Progenitor cell of endocrine pancreas (in vitro differentiated cells): Measurements from ENCODE around the gene MYO7B. TPM values are rescaled to one million over a fixed set of nuclear protein-coding genes. Genes with fewer than 3 reads are reported as not detected.
A peak's percentile ranks its signal among the peaks of the same experiment; 100 is the strongest.
"Not testable (repeated sequence)": the region's sequence is repeated elsewhere in the genome, so short reads cannot be mapped to it uniquely, and the experiment has no call there.

ENCODE experiments used
- DNase-seq: peaks from one replicate; pipeline ENCODE4 v3.0.0; 2021; ENCODE audit warnings: low spot score; ENCODE audit not compliant: unreplicated experiment
- H3K27ac Mint-ChIP-seq: 2 replicates; pipeline ENCODE4 v1.8.0; 2021; ENCODE audit warnings: mild to moderate bottlenecking, moderate library complexity, mixed read lengths
- H3K27me3 Mint-ChIP-seq: 2 replicates; pipeline ENCODE4 v1.8.0; 2021; ENCODE audit warnings: mixed read lengths
- H3K36me3 Mint-ChIP-seq: 2 replicates; pipeline ENCODE4 v1.8.0; 2022; ENCODE audit warnings: mixed read lengths; ENCODE audit not compliant: insufficient read depth
- H3K4me1 Mint-ChIP-seq: 2 replicates; pipeline ENCODE4 v1.8.0; 2021; ENCODE audit warnings: low read depth, mixed read lengths
- H3K4me3 Mint-ChIP-seq: 2 replicates; pipeline ENCODE4 v1.8.0; 2021; ENCODE audit warnings: low read depth, mild to moderate bottlenecking, moderate library complexity, mixed read lengths
- H3K9me3 Mint-ChIP-seq: 2 replicates; pipeline ENCODE4 v1.8.0; 2021; ENCODE audit warnings: low read depth, mixed read lengths
- CTCF ChIP-seq: fragments of 200-600 bp; sonication (generic); IDR thresholded peaks from one replicate; pipeline ENCODE4 v1.5.0; 2021; ENCODE audit warnings: antibody characterized with exemption, mild to moderate bottlenecking; ENCODE audit not compliant: unreplicated experiment
- total RNA-seq: library from RNA; stranded (reverse); gene quantifications from 2 replicates; pipeline ENCODE4 v1.2.1, GENCODE V29; 2021

MYO7B gene
- total RNA-seq, 1 donor from 2014 or later = not detected

- TF ChIP-seq CTCF = no peak
- no peaks in the 10 kb centered on the region for H3K36me3 Mint-ChIP-seq
- no peak overlapping the region for H3K4me3 Mint-ChIP-seq
- no peak overlapping the region for H3K27ac Mint-ChIP-seq
- no peaks in the 10 kb centered on the region for H3K27me3 Mint-ChIP-seq
- H3K4me1 Mint-ChIP-seq = no peaks in the 10 kb centered on the region
- no peaks in the 10 kb centered on the region for H3K9me3 Mint-ChIP-seq
- DNase-seq = no peak
Measured at GRCh38 chr2:127536707-127537541, 1.4 kb downstream of the MYO7B start.

- Mint-ChIP-seq H3K4me1 (peaks cover 4% of the 10 kb centered on the region), H3K27me3 (no peaks in the 10 kb centered on the region)
Measured at GRCh38 chr2:127537644-127538043, 2.2 kb downstream of the MYO7B start.

GRCh38 chr2:127541809-127542208, 6.3 kb downstream of the MYO7B start:
- Mint-ChIP-seq H3K27ac (no peak overlapping the region), H3K4me3 (no peak overlapping the region), H3K9me3 (no peaks in the 10 kb centered on the region), H3K4me1 (peaks cover 13% of the 10 kb centered on the region), H3K36me3 (no peaks in the 10 kb centered on the region), H3K27me3 (peaks cover 2% of the 10 kb centered on the region)
- no peak for TF ChIP-seq CTCF
- DNase-seq = no peak

More at GRCh38 chr2:127537644-127538043, 2.2 kb downstream of the MYO7B start:
- no peak overlapping the region for H3K4me3 Mint-ChIP-seq
- no peak overlapping the region for H3K27ac Mint-ChIP-seq
- TF ChIP-seq CTCF = no peak
- H3K9me3 Mint-ChIP-seq = no peaks in the 10 kb centered on the region
- H3K36me3 Mint-ChIP-seq = no peaks in the 10 kb centered on the region
- DNase-seq = no peak

GRCh38 chr2:127542231-127542630, 6.7 kb downstream of the MYO7B start:
- peaks cover 4% of the 10 kb centered on the region for H3K27me3 Mint-ChIP-seq
- no peak overlapping the region for H3K4me3 Mint-ChIP-seq
- DNase-seq = no peak
- no peaks in the 10 kb centered on the region for H3K36me3 Mint-ChIP-seq
- H3K9me3 Mint-ChIP-seq = no peaks in the 10 kb centered on the region
- TF ChIP-seq CTCF = no peak
- peaks cover 13% of the 10 kb centered on the region for H3K4me1 Mint-ChIP-seq
- peak overlapping the region; percentile 94 for H3K27ac Mint-ChIP-seq

GRCh38 chr2:127543013-127543501, 7.6 kb downstream of the MYO7B start:
- H3K27me3 Mint-ChIP-seq, H3K36me3 Mint-ChIP-seq, DNase-seq, H3K9me3 Mint-ChIP-seq: not testable (repeated sequence)
- Mint-ChIP-seq H3K4me1 (peaks cover 13% of the 10 kb centered on the region), H3K27ac (peak overlapping the region; percentile 94), H3K4me3 (peak overlapping the region; percentile 20)

GRCh38 chr2:127545189-127545588, 9.7 kb downstream of the MYO7B start:
- no peak for DNase-seq
- Mint-ChIP-seq H3K4me3 (no peak overlapping the region), H3K4me1 (peaks cover 13% of the 10 kb centered on the region), H3K27me3 (peaks cover 7% of the 10 kb centered on the region), H3K36me3 (no peaks in the 10 kb centered on the region), H3K27ac (no peak overlapping the region), H3K9me3 (no peaks in the 10 kb centered on the region)
- TF ChIP-seq CTCF = no peak
